IPS DF 6.9 (cell line): ENCODE measurements around the gene MZT2A.
"Not testable (repeated sequence)": the region's sequence is repeated elsewhere in the genome, so short reads cannot be mapped to it uniquely, and the experiment has no call there.

Source experiments
- DNase-seq: peaks from one replicate; pipeline ENCODE4 v3.0.0-alpha.2; 2013; ENCODE audit warnings: low read depth, low spot score
- H3K27ac ChIP-seq: one replicate; pipeline ENCODE4 v1.5.1; 2013; ENCODE audit warnings: low read length, control low read depth
- H3K27me3 ChIP-seq: 2 replicates; pipeline ENCODE4 v1.6.1; 2013; ENCODE audit warnings: mild to moderate bottlenecking, low read length; ENCODE audit not compliant: control insufficient read depth, insufficient read depth
- H3K36me3 ChIP-seq: 2 replicates; pipeline ENCODE4 v1.6.1; 2013; ENCODE audit warnings: low read length; ENCODE audit not compliant: control insufficient read depth, insufficient read depth
- H3K4me1 ChIP-seq: 2 replicates; pipeline ENCODE4 v1.6.1; 2013; ENCODE audit warnings: low read length; ENCODE audit not compliant: control insufficient read depth, insufficient read depth
- H3K4me3 ChIP-seq: 2 replicates; pipeline ENCODE4 v1.5.1; 2013; ENCODE audit warnings: mild to moderate bottlenecking, low read length
- H3K9me3 ChIP-seq: 2 replicates; pipeline ENCODE4 v1.6.1; 2013; ENCODE audit warnings: low read length, inconsistent platforms; ENCODE audit not compliant: control insufficient read depth, insufficient read depth
- WGBS: extraction: QIAGEN DNeasy Blood & Tissue Kit; methylation state at CpG from one replicate; pipeline ENCODE4 v1.1.7; 2013; ENCODE audit warnings: mixed read lengths, missing lambda C conversion rate; ENCODE audit not compliant: insufficient read length, insufficient coverage; 5-methylcytosine and 5-hydroxymethylcytosine counted together

MZT2A gene

DNA sequence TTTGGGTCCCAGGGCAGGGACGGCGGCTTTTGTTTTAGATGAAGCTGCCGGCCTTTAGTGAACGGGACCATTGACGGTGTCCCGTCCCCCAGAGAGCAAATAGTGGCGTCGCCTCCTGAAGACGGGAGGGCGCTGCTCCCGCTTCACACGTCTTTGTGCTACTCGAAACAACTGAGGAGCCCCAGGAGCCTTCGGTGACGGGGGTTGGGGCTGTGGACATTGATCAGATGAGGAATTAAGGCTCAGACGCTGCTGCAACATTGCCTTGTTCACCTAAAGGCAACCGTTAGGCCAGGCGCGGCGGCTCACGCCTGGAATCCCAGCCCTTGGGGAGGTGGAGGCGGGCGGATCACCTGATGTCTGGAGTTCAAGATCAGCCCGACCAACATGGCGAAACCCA, 15.8 kb downstream of the MZT2A start:
- not testable (repeated sequence) for H3K9me3 ChIP-seq, DNase-seq, H3K4me1 ChIP-seq, H3K27ac ChIP-seq, H3K36me3 ChIP-seq, H3K4me3 ChIP-seq, H3K27me3 ChIP-seq
- no CpG with 5 or more reads among the region's 25 CpGs for WGBS

DNA sequence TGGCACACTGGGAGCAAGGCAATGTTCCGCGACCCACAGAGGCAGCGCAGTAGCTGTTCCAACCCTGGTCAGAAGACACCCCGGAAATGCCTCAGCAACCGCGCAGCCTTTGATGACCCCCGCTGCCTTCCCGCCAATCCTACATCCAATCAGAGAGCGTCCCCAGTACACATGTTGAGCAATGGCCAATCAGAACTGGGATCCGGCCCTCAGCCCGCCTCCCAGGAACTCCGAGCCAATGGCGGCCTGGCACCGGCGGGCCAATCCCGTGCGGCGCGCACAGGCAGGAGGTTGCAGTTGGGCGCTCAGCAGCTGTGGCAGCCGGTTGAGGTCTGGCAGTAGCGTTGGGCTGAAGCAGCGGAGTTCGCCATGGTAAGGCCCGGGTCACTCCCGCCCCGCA, 16.4 kb downstream of the MZT2A start, which contains the start of gene TUBA3D:
Gene TUBA3D, plus strand, starts transcription at position 289 of the 400 bp plus-strand sequence. Its CDS starts 81 bp downstream, at position 370.
- no CpG with 5 or more reads among the region's 27 CpGs for WGBS

GRCh38 chr2:131473266-131473665, 18.9 kb downstream of the MZT2A start:
- H3K9me3 ChIP-seq, H3K27me3 ChIP-seq, H3K4me3 ChIP-seq, DNase-seq, H3K4me1 ChIP-seq, H3K36me3 ChIP-seq, H3K27ac ChIP-seq: not testable (repeated sequence)
- WGBS, result no CpG with 5 or more reads among the region's 2 CpGs

More for the DNA sequence above, 16.4 kb downstream of the MZT2A start, which contains the start of gene TUBA3D:
- DNase-seq, result no peak
- Histone ChIP-seq H3K27me3 (no peaks in the 10 kb centered on the region), H3K9me3 (no peaks in the 10 kb centered on the region), H3K27ac (no peak within 1 kb of the TSS), H3K4me3 (no peak within 1 kb of the TSS), H3K36me3 (no peaks in the 10 kb centered on the region), H3K4me1 (no peaks in the 10 kb centered on the region; the same call in 1 of the 2 replicates)

DNA sequence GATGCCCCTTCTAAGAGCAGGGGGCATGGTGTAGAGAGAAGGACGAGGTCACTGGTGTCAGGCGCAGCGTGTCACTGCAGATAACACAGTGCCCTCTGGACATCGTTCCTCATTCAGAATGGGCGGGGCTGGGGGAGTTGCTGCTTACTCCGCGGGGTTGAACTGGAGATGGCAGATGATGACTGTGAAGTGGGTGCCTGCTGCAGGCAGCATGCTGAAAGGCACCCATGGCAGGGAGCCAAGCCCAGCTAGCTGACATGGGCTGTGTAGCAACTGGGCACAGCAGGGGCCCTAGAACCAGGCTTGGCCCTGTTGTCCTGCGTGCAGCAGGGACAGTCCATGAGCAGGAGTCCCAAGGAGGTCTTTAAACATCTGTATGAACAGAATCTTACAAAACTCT, 20.6 kb downstream of the MZT2A start:
- not testable (repeated sequence) for H3K27me3 ChIP-seq, H3K36me3 ChIP-seq, DNase-seq, H3K4me1 ChIP-seq, H3K4me3 ChIP-seq, H3K27ac ChIP-seq, H3K9me3 ChIP-seq
- WGBS, result no CpG with 5 or more reads among the region's 8 CpGs

DNA sequence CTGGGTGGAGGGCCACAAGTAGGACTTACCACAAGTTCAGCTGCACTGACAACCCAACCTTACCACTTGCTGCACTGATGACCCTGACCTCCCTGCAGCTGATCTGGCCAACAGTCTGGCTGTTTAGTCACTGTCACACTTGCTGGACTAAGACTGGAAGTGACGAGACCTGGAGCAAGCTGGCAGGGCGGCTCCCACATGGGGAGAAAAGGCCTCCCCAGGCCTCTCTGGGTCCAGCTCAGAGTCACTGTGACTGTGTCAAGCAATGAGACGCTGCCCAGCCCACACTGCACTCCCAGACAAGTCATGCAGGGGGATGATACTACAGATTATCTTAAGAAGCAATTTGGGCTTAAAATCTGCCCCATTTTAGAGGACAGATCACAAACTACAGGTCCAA, 21.3 kb downstream of the MZT2A start:
- H3K4me1 ChIP-seq, H3K27me3 ChIP-seq, H3K27ac ChIP-seq, DNase-seq, H3K36me3 ChIP-seq, H3K4me3 ChIP-seq, H3K9me3 ChIP-seq: not testable (repeated sequence)
- WGBS, result no CpG with 5 or more reads among the region's 3 CpGs

DNA sequence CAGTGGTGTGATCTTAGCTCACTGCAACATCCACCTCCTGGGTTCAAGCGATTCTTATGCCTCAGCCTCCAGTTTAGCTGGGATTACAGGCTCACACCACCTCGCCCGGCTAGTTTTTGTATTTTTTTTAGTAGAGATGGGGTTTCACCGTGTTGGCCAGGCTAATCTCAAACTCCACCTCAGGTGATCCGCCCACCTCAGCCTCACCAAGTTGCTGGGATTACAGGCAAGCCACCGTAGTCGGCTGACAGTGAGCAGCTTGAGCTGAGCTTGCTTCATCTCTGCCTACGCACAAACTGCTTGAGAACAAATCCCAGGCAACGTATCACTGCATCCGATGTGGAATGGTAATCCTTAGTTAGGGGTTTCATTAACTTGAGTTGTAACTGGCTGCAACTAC, 24.5 kb downstream of the MZT2A start:
- H3K4me1 ChIP-seq, H3K27ac ChIP-seq, H3K27me3 ChIP-seq, DNase-seq, H3K36me3 ChIP-seq, H3K9me3 ChIP-seq, H3K4me3 ChIP-seq: not testable (repeated sequence)
- no CpG with 5 or more reads among the region's 10 CpGs for WGBS

- H3K4me3 ChIP-seq, H3K27ac ChIP-seq, H3K27me3 ChIP-seq, H3K4me1 ChIP-seq, H3K9me3 ChIP-seq, DNase-seq, H3K36me3 ChIP-seq: not testable (repeated sequence)
- WGBS, result no CpG with 5 or more reads among the region's 2 CpGs
Observed at GRCh38 chr2:131454914-131455313, 37.3 kb downstream of the MZT2A start.

DNA sequence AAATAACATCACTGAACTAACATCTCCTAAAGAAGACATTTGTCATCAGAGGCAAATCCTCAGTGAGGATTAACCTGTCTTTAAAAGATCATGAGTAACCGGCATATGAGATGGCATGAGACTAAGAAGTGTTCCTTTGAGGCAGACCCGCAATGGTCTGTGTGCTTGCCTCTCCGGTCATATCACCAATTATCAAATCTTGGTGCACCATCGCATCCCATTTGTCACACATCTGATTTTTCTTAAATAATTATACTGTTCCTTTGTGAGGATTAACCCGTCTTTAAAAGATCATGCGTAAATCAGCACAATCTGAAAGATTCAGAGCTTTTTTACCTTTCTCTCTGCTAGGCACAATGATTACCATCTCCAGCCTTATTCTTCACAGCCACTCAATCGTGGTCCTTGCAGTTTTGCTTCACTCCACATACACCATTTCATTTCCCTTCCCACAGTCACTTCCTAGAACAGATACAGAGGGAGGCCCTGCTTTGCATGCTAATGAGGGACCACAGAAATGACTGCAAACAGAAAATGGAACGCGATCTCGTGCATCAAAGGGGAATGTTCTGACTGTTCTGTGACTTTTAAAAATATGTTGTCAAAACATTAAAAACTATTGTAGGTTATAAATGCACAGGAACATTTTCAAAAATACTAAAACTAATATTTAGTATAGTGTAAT, 40.8 kb downstream of the MZT2A start:
- not testable (repeated sequence) for H3K27me3 ChIP-seq, H3K4me1 ChIP-seq, H3K9me3 ChIP-seq, H3K36me3 ChIP-seq, H3K27ac ChIP-seq, H3K4me3 ChIP-seq, DNase-seq
- WGBS, result no CpG with 5 or more reads among the region's 10 CpGs

DNA sequence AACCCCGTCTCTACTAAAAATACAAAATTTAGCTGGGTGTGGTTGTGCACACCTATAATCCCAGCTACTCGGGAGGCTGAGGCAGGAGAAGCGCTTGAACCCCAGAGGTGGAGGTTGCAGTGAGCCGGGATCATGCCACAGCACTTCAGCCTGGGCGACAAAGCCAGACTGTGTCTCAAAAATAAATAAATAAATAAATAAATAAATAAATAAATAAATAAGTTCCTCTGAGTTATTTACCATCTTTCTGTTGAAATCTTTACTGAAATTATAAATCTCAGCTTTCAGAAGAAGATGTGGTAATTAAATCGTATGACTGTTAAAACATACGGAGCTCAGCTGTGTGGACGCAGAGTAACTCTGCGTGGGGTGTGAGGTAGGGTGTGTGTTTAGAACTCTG, 44.2 kb downstream of the MZT2A start:
- DNase-seq, H3K9me3 ChIP-seq, H3K4me1 ChIP-seq, H3K27me3 ChIP-seq, H3K36me3 ChIP-seq, H3K27ac ChIP-seq, H3K4me3 ChIP-seq: not testable (repeated sequence)
- no CpG with 5 or more reads among the region's 9 CpGs for WGBS

GRCh38 chr2:131445896-131446295, 46.3 kb downstream of the MZT2A start:
- WGBS, result no CpG with 5 or more reads among the region's 19 CpGs
- no peak overlapping the region for H3K4me3 ChIP-seq
- DNase-seq, result no peak
- H3K27me3 ChIP-seq, result no peaks in the 10 kb centered on the region
- no peaks in the 10 kb centered on the region; the same call in 1 of the 2 replicates for H3K4me1 ChIP-seq
- H3K9me3 ChIP-seq, result no peaks in the 10 kb centered on the region
- no peak overlapping the region for H3K27ac ChIP-seq
- no peaks in the 10 kb centered on the region for H3K36me3 ChIP-seq

DNA sequence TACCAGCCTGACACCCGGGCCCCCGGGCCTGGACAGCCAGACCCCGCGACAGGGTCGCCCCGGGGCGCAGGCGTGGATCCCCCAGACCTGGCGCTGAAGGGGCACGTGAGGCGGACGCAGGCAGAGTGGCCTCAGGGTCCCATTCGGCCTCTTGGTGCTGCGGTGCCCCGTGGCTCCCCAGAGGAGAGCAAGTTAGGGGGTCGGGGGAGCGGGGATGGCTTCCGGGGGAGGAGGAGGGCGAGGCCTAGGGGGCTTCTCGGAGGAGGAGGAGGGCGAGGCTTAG, 46.7 kb downstream of the MZT2A start:
- not testable (repeated sequence) for H3K36me3 ChIP-seq, DNase-seq, H3K4me1 ChIP-seq, H3K27me3 ChIP-seq, H3K4me3 ChIP-seq, H3K27ac ChIP-seq, H3K9me3 ChIP-seq
- no CpG with 5 or more reads among the region's 21 CpGs for WGBS
